Activated T-helper 17 cell treated with anti-CD3 and anti-CD28 coated beads, Interleukin-2, amount 50 U/mL, for 72 hours (primary cell): ENCODE data around the gene PARD3. TPM values are rescaled to one million over a fixed set of nuclear protein-coding genes. Genes with fewer than 3 reads are reported as not detected.

Source experiments
- ATAC-seq: fragments of 150-1000 bp; cut with Tn5 transposase; replicated peaks from 2 replicates; pipeline ENCODE4 v1.10.0; 2021; ENCODE audit warnings: mild to moderate bottlenecking, moderate library complexity
- H3K27ac Mint-ChIP-seq: one replicate; pipeline ENCODE4 v1.8.0; 2022; ENCODE audit warnings: mixed read lengths
- H3K27me3 Mint-ChIP-seq: one replicate; pipeline ENCODE4 v1.8.0; 2022; ENCODE audit warnings: mixed read lengths
- H3K36me3 Mint-ChIP-seq: one replicate; pipeline ENCODE4 v1.8.0; 2022; ENCODE audit warnings: low read depth, mild to moderate bottlenecking, mixed read lengths
- H3K4me1 Mint-ChIP-seq: one replicate; pipeline ENCODE4 v1.8.0; 2022; ENCODE audit warnings: mixed read lengths
- H3K4me3 Mint-ChIP-seq: one replicate; pipeline ENCODE4 v1.8.0; 2022; ENCODE audit warnings: mild to moderate bottlenecking, mixed read lengths
- H3K9me3 Mint-ChIP-seq: one replicate; pipeline ENCODE4 v1.8.0; 2022; ENCODE audit warnings: mixed read lengths
- total RNA-seq, 2 donors: library from RNA; stranded (reverse); gene quantifications; one replicate each; pipeline ENCODE4 v1.2.3, GENCODE V29; 2022

Gene PARD3
- total RNA-seq, 2 donors from 2014 or later, result 0.13 to 0.24 TPM

DNA sequence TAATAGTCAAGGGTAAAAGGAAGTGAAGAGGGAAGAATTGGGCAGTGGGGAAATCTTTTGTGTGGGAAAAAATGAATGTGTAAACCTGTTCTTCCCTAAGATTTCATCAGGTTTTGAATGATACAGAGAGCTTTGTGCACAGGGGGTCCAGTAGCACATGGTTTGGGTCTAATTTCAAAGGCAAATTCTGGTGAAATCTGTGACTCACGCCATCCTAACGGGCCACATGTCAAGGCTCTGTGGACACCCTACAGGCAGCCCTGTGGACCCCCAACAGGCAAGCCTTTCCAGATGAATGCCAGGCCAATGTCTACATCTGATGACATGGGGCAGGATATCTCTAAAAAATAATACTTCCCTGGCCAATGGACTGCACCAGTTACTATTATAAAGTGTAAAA is 309.8 kb downstream of the PARD3 start:
- H3K27me3 Mint-ChIP-seq, result peaks cover 26% of the 10 kb centered on the region
- H3K4me3 Mint-ChIP-seq, result no peak overlapping the region
- no peaks in the 10 kb centered on the region for H3K9me3 Mint-ChIP-seq
- no peaks in the 10 kb centered on the region for H3K36me3 Mint-ChIP-seq
- H3K4me1 Mint-ChIP-seq, result no peaks in the 10 kb centered on the region
- ATAC-seq, result no peak
- H3K27ac Mint-ChIP-seq, result no peak overlapping the region

- H3K36me3 Mint-ChIP-seq, result no peaks in the 10 kb centered on the region
- ATAC-seq, result peak; percentile 66
- no peak overlapping the region for H3K27ac Mint-ChIP-seq
- H3K9me3 Mint-ChIP-seq, result no peaks in the 10 kb centered on the region
- H3K27me3 Mint-ChIP-seq, result peaks cover 23% of the 10 kb centered on the region
- no peak overlapping the region for H3K4me3 Mint-ChIP-seq
- H3K4me1 Mint-ChIP-seq, result no peaks in the 10 kb centered on the region
These were observed 310.6 kb downstream of the PARD3 start for GRCh38 chr10:34504534-34504933.

DNA sequence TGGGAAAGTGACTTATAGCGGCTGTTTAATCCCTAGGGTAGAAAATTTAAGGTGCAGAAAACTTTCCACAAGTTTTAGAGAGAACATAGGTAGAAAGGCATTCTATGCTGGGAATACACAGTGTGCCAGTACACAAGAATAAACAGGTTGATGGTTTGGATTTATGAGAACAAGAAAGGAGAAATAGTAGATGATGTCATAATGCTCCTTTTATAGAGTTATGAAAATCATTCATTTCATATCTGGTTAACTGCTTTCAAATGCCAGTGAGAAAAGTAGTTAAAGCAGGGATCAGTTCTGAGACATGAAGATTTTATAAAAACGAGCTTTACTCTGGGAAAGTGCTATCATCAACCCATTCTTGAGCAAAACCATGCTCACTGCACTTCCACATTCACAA is 311.4 kb downstream of the PARD3 start:
- no peak for ATAC-seq
- H3K27me3 Mint-ChIP-seq, result peaks cover 19% of the 10 kb centered on the region
- H3K4me1 Mint-ChIP-seq, result no peaks in the 10 kb centered on the region
- H3K36me3 Mint-ChIP-seq, result no peaks in the 10 kb centered on the region
- H3K27ac Mint-ChIP-seq, result no peak overlapping the region
- H3K9me3 Mint-ChIP-seq, result no peaks in the 10 kb centered on the region
- H3K4me3 Mint-ChIP-seq, result no peak overlapping the region

DNA sequence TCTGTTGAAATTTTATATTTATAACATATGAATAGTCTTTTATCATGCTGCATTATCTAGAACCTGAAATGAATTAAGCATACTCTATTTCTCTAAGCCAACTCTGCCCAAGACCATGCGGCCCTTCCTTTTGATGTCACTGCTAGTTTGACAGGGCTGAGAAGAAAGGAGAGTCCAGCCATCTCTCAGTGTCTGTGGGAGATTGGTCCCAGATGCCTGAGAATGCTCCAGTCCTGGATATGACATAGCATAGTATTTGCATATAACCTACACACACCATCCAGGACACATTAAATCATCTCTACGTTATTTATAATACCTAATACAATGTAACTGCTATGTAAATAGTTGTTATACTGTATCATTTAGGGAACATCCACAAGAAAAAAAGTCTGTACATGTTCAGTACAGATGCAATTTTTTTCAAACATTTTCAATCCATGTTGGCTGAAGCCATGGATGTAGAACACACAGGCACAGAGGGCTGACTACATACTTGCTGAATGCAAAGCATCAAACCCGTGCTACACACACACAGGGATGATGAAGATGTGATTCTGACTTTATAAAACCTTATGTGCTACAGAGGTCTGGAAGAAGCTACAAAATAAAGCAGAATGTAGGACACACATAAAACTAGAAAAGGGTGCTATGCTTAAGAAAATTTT is 315.4 kb downstream of the PARD3 start:
- Mint-ChIP-seq H3K27ac (no peak overlapping the region), H3K4me3 (no peak overlapping the region)

DNA sequence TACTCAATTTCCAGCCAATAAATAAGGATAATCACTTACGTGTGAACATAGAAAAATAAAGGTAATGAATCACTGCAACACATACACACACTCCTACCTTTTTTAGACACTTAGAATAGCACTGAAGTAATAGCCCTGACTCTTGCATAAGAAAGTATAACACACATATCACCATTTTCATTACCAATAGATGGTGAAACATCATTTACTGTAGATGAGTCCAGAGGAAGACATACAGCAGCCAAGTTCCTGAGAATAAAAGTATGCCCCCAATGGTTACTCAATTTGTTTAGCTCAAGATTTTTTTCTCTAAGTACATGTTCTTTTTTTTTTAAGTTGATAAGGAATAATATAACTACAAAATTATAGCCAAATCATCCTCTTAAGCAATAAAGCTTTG is 316.3 kb downstream of the PARD3 start:
- Mint-ChIP-seq H3K27me3 (peaks cover 9% of the 10 kb centered on the region), H3K36me3 (no peaks in the 10 kb centered on the region)

More for the DNA sequence above, 315.4 kb downstream of the PARD3 start:
- no peaks in the 10 kb centered on the region for H3K36me3 Mint-ChIP-seq
- no peaks in the 10 kb centered on the region for H3K9me3 Mint-ChIP-seq
- H3K4me1 Mint-ChIP-seq, result no peaks in the 10 kb centered on the region
- no peak for ATAC-seq
- peaks cover 12% of the 10 kb centered on the region for H3K27me3 Mint-ChIP-seq

GRCh38 chr10:34495938-34496337 is 319.2 kb downstream of the PARD3 start:
- H3K9me3 Mint-ChIP-seq, result no peaks in the 10 kb centered on the region
- H3K4me1 Mint-ChIP-seq, result no peaks in the 10 kb centered on the region
- no peaks in the 10 kb centered on the region for H3K27me3 Mint-ChIP-seq
- no peak overlapping the region for H3K4me3 Mint-ChIP-seq
- H3K36me3 Mint-ChIP-seq, result no peaks in the 10 kb centered on the region
- H3K27ac Mint-ChIP-seq, result no peak overlapping the region
- no peak for ATAC-seq

More for the DNA sequence above, 316.3 kb downstream of the PARD3 start:
- Mint-ChIP-seq H3K27ac (no peak overlapping the region), H3K4me3 (no peak overlapping the region), H3K9me3 (no peaks in the 10 kb centered on the region), H3K4me1 (no peaks in the 10 kb centered on the region)
- ATAC-seq, result no peak

DNA sequence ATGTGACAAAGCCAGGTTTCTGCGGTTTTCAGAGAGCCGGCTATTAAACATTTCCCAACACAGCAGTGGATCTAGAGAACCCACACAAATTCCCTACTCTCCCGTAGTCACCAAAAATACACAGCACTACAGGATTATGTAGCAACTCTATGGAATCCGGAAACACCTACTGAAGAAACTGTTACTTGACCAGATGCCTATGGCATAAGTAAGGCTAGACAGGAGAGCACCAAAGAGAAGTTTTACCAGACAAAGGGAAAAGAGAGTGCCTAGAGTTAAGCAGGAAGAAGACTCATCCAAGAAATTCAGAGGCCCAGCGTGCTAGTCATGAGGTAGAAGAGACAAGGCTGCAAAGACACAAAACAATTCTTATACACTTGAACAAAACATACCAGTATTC is 321.1 kb downstream of the PARD3 start:
- ATAC-seq, result no peak
- no peak overlapping the region for H3K27ac Mint-ChIP-seq
- no peaks in the 10 kb centered on the region for H3K27me3 Mint-ChIP-seq
- H3K36me3 Mint-ChIP-seq, result no peaks in the 10 kb centered on the region
- no peaks in the 10 kb centered on the region for H3K4me1 Mint-ChIP-seq
- no peak overlapping the region for H3K4me3 Mint-ChIP-seq
- no peaks in the 10 kb centered on the region for H3K9me3 Mint-ChIP-seq

DNA sequence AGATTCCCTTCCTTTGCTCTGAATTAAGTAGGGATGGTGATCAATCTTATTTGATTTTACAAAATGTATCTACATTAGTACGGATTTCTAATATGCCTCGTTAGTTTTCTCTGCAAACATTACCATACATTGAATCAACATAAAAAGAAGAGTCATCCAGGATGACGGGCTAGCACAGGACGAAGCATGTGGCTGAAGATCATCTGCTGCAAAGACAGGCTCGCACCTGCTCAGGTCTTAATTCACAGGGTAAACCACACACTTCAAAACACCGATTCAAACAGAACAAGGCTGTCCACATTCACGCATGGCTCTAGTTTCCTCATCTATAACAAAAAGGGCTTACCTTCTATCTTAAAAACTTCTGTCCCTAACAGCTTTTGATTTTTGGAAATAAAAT is 323.0 kb downstream of the PARD3 start:
- H3K27ac Mint-ChIP-seq, result no peak overlapping the region
- H3K27me3 Mint-ChIP-seq, result no peaks in the 10 kb centered on the region
- no peaks in the 10 kb centered on the region for H3K36me3 Mint-ChIP-seq
- no peaks in the 10 kb centered on the region for H3K4me1 Mint-ChIP-seq
- no peak for ATAC-seq
- no peak overlapping the region for H3K4me3 Mint-ChIP-seq
- no peaks in the 10 kb centered on the region for H3K9me3 Mint-ChIP-seq

- Mint-ChIP-seq H3K36me3 (no peaks in the 10 kb centered on the region), H3K9me3 (no peaks in the 10 kb centered on the region)
These were observed 323.4 kb downstream of the PARD3 start for GRCh38 chr10:34491678-34492077.

DNA sequence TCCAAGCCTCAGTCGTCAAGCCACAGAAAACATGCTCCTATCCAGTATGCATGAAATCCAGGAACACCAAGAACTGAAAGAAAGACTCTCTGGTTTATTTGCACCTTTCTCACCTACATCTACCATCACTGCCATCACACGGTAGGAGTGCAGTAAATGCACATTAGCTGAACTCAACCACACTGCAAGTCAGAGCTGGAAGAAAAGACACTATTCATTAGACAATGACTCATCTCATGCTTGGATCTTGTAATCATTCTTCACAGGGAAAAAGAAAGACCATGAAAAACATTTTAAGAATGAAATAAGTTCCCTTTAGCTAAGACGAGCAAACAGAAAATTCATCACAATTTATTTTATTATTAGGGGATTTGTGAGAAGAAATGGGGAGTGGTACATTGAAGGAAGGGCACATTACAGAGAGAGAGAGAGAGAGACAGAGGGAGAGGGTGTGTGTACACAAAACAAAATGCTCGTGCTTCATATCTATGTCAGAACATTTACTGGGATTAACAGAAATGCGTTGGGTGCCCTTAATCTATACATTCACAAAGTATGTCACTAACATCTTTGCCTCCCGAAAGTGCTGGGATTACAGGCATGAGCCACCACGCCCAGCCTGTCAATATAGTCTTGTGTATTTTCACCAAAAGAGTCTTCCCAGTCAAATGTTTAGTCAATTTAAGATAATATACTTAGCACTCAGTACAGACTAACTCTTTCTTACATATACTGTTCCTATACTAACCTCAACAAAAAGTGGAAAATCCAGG is 324.9 kb downstream of the PARD3 start:
- no peaks in the 10 kb centered on the region for H3K27me3 Mint-ChIP-seq
- H3K36me3 Mint-ChIP-seq, result no peaks in the 10 kb centered on the region
- H3K9me3 Mint-ChIP-seq, result no peaks in the 10 kb centered on the region
- no peak for ATAC-seq
- H3K4me3 Mint-ChIP-seq, result no peak overlapping the region
- no peaks in the 10 kb centered on the region for H3K4me1 Mint-ChIP-seq
- no peak overlapping the region for H3K27ac Mint-ChIP-seq

More at GRCh38 chr10:34491678-34492077, 323.4 kb downstream of the PARD3 start:
- H3K4me1 Mint-ChIP-seq, result no peaks in the 10 kb centered on the region
- no peaks in the 10 kb centered on the region for H3K27me3 Mint-ChIP-seq
- no peak overlapping the region for H3K4me3 Mint-ChIP-seq
- ATAC-seq, result no peak
- no peak overlapping the region for H3K27ac Mint-ChIP-seq

- Mint-ChIP-seq H3K9me3 (no peaks in the 10 kb centered on the region), H3K36me3 (no peaks in the 10 kb centered on the region), H3K27me3 (no peaks in the 10 kb centered on the region), H3K4me3 (no peak overlapping the region), H3K4me1 (no peaks in the 10 kb centered on the region), H3K27ac (no peak overlapping the region)
- no peak for ATAC-seq
These were observed 325.7 kb downstream of the PARD3 start for GRCh38 chr10:34489411-34489810.

- Mint-ChIP-seq H3K36me3 (no peaks in the 10 kb centered on the region), H3K27ac (no peak overlapping the region), H3K4me1 (no peaks in the 10 kb centered on the region), H3K27me3 (no peaks in the 10 kb centered on the region), H3K4me3 (no peak overlapping the region), H3K9me3 (no peaks in the 10 kb centered on the region)
- ATAC-seq, result no peak
These were observed 326.5 kb downstream of the PARD3 start for GRCh38 chr10:34488476-34489130.

- Mint-ChIP-seq H3K9me3 (no peaks in the 10 kb centered on the region), H3K27me3 (peaks cover 8% of the 10 kb centered on the region), H3K4me3 (no peak overlapping the region), H3K4me1 (no peaks in the 10 kb centered on the region), H3K36me3 (no peaks in the 10 kb centered on the region), H3K27ac (no peak overlapping the region)
- no peak for ATAC-seq
These were observed 329.1 kb downstream of the PARD3 start for GRCh38 chr10:34486008-34486407.

DNA sequence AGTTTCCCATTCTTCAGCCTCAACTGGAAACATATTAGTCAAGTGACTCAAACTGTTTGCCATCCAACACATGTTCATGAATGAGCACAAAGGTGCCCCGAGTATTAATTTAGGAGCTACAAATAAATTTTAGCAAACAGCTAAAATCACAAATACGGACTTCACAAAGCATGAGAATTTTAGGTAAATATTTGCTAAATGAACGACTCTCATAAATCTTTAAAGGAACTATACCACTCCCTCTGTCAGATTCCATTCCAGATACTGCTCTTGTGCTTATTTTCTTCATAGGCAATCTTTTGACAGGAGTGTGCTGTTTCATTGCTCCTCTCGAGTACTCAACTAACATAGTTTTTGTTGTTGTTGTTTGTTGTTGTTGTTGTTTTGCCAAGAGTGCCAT is 330.9 kb downstream of the PARD3 start:
- Mint-ChIP-seq H3K9me3 (no peaks in the 10 kb centered on the region), H3K4me1 (no peaks in the 10 kb centered on the region), H3K4me3 (no peak overlapping the region), H3K27me3 (peaks cover 8% of the 10 kb centered on the region), H3K27ac (no peak overlapping the region), H3K36me3 (no peaks in the 10 kb centered on the region)
- ATAC-seq, result no peak

GRCh38 chr10:34480345-34480744 is 334.8 kb downstream of the PARD3 start:
- no peak for ATAC-seq
- no peaks in the 10 kb centered on the region for H3K36me3 Mint-ChIP-seq
- no peak overlapping the region for H3K4me3 Mint-ChIP-seq
- peaks cover 8% of the 10 kb centered on the region for H3K27me3 Mint-ChIP-seq
- no peaks in the 10 kb centered on the region for H3K9me3 Mint-ChIP-seq
- no peaks in the 10 kb centered on the region for H3K4me1 Mint-ChIP-seq
- no peak overlapping the region for H3K27ac Mint-ChIP-seq
